H4 (cell line): ENCODE data around the gene CCDC12. TPM values are rescaled to one million over a fixed set of nuclear protein-coding genes. Genes with fewer than 3 reads are reported as not detected.

Experiments used
- DNase-seq: peaks from one replicate; pipeline ENCODE4 v3.0.0-alpha.2; 2015; ENCODE audit warnings: low spot score
- total RNA-seq: library from RNA; depleted of rRNA; stranded (reverse); fragments of >200 nt; shearing (Covaris generic); gene quantifications from 2 replicates; pipeline ENCODE4 v1.2.3, GENCODE V29; 2014

Gene CCDC12
- total RNA-seq, 1 experiment from 2014 or later = 15.1 TPM

GRCh38 chr3:46906471-46907058, 70.0 kb downstream of the CCDC12 start:
- DNase-seq = no peak

- no peak for DNase-seq
Observed at GRCh38 chr3:46905661-46906451, 70.7 kb downstream of the CCDC12 start.

GRCh38 chr3:46905213-46905560, 71.4 kb downstream of the CCDC12 start:
- DNase-seq = no peak

- DNase-seq = no peak
Observed at GRCh38 chr3:46904303-46905212, 72.0 kb downstream of the CCDC12 start.

- peak; percentile 55 for DNase-seq
Observed at GRCh38 chr3:46903341-46904302, 72.9 kb downstream of the CCDC12 start.

- DNase-seq = no peak
Observed at GRCh38 chr3:46902188-46902631, 74.3 kb downstream of the CCDC12 start.

- no peak for DNase-seq
Observed at GRCh38 chr3:46901591-46902187, 74.9 kb downstream of the CCDC12 start.

GRCh38 chr3:46901061-46901460, 75.5 kb downstream of the CCDC12 start:
- no peak for DNase-seq

GRCh38 chr3:46900356-46900755, 76.2 kb downstream of the CCDC12 start:
- no peak for DNase-seq

GRCh38 chr3:46900007-46900292, 76.6 kb downstream of the CCDC12 start:
- no peak for DNase-seq

- no peak for DNase-seq
Observed at GRCh38 chr3:46899151-46900006, 77.2 kb downstream of the CCDC12 start.

GRCh38 chr3:46898321-46899150, 78.0 kb downstream of the CCDC12 start:
- no peak for DNase-seq

- no peak for DNase-seq
Observed at GRCh38 chr3:46897829-46898320, 78.7 kb downstream of the CCDC12 start.

GRCh38 chr3:46897031-46897430, 79.5 kb downstream of the CCDC12 start:
- no peak for DNase-seq

- no peak for DNase-seq
Observed at GRCh38 chr3:46896386-46896785, 80.2 kb downstream of the CCDC12 start.

- no peak for DNase-seq
Observed at GRCh38 chr3:46895761-46896160, 80.8 kb downstream of the CCDC12 start.

- DNase-seq = no peak
Observed at GRCh38 chr3:46895204-46895660, 81.3 kb downstream of the CCDC12 start.

- DNase-seq = no peak
Observed at GRCh38 chr3:46894256-46894655, 82.3 kb downstream of the CCDC12 start.

- no peak for DNase-seq
Observed at GRCh38 chr3:46893763-46894162, 82.8 kb downstream of the CCDC12 start.
